HepG2 (cell line): ENCODE data around the gene NMNAT3.

Experiments used
- ATF2 ChIP-seq: sonication (generic); formaldehyde crosslinking; IDR thresholded peaks from 2 replicates; pipeline ENCODE4 v1.4.0; 2020; ENCODE audit warnings: missing genetic modification reagents
- ATF3 ChIP-seq: sonication (generic); formaldehyde crosslinking; IDR thresholded peaks from 2 replicates; pipeline ENCODE4 v1.4.0; 2020; ENCODE audit warnings: missing genetic modification reagents
- ATF7-NPFF ChIP-seq: sonication (generic); formaldehyde crosslinking; IDR thresholded peaks from 2 replicates; pipeline ENCODE4 v1.8.1; 2023; ENCODE audit warnings: mild to moderate bottlenecking, low read depth, missing genetic modification reagents, moderate library complexity
- FOSL1 ChIP-seq: sonication (generic); formaldehyde crosslinking; IDR thresholded peaks from 2 replicates; pipeline ENCODE4 v1.9.0; 2021; ENCODE audit warnings: missing genetic modification reagents, borderline replicate concordance
- FOXP1 ChIP-seq, 2 experiments: fragments of 450-650 bp in 1 of 2; IDR thresholded peaks; 2 replicates each; pipeline ENCODE4 v1.6.1; 2017 to 2018; ENCODE audit warnings: antibody characterized with exemption in 1 of 2
- GPN1 ChIP-seq: sonication (generic); formaldehyde crosslinking; IDR thresholded peaks from 2 replicates; pipeline ENCODE4 v1.5.1; 2020; ENCODE audit warnings: missing genetic modification reagents, borderline replicate concordance
- MAFF ChIP-seq: IDR thresholded peaks from 2 replicates; pipeline ENCODE4 v1.6.1; 2011; ENCODE audit warnings: low read depth, low read length, improper control_type of control experiment
- NFIC ChIP-seq: IDR thresholded peaks from 2 replicates; pipeline ENCODE4 v1.6.1; 2012; ENCODE audit warnings: mild to moderate bottlenecking, low read length, inconsistent platforms
- ZBTB33 ChIP-seq: sonication (generic); formaldehyde crosslinking; IDR thresholded peaks from 2 replicates; pipeline ENCODE4 v1.4.0; 2020; ENCODE audit warnings: missing genetic modification reagents
- ZBTB49 ChIP-seq: sonication (generic); formaldehyde crosslinking; IDR thresholded peaks from 2 replicates; pipeline ENCODE4 v1.4.0; 2020; ENCODE audit warnings: missing genetic modification reagents, borderline replicate concordance
- ZNF12 ChIP-seq: sonication (generic); formaldehyde crosslinking; IDR thresholded peaks from 2 replicates; pipeline ENCODE4 v1.5.0; 2020; ENCODE audit warnings: missing genetic modification reagents
- ZNF121 ChIP-seq: sonication (generic); formaldehyde crosslinking; IDR thresholded peaks from 2 replicates; pipeline ENCODE4 v1.5.0; 2020; ENCODE audit warnings: mild to moderate bottlenecking, missing genetic modification reagents

- TF ChIP-seq NFIC (no peak), GPN1 (CRISPR knock-in tag) (no peak), ATF2 (CRISPR knock-in tag) (no peak), MAFF (no peak), ATF3 (CRISPR knock-in tag) (no peak), ZBTB33 (no peak), FOXP1 (IDR thresholded peaks at IDR 0.05) (no peak), FOXP1 (CRISPR knock-in tag; IDR thresholded peaks at IDR 0.05) (no peak), FOSL1 (no peak), ZBTB49 (CRISPR knock-in tag) (no peak), ZNF12 (no peak), ATF7-NPFF (CRISPR knock-in tag) (no peak), ZNF121 (CRISPR knock-in tag) (no peak)
Observed at GRCh38 chr3:139664958-139665357, 12.8 kb downstream of the NMNAT3 start.
